HL-60 (cell line): ENCODE results near the gene CYYR1.

Experiments used
- DNase-seq, 2 experiments: peaks; one replicate each; pipeline ENCODE4 v3.0.0-alpha.2; 2010 to 2020; ENCODE audit warnings: low read depth in 1 of 2, low spot score in 1 of 2
- H3K27ac ChIP-seq: fragments of 250-450 bp; sonication (Bioruptor Pico); replicated peaks from 2 replicates; pipeline ENCODE4 v1.5.1; 2020; ENCODE audit warnings: mild to moderate bottlenecking, moderate library complexity
- H3K27me3 ChIP-seq: fragments of 250-450 bp; sonication (Bioruptor Pico); 2 replicates; pipeline ENCODE4 v1.5.1; 2021; ENCODE audit warnings: mild to moderate bottlenecking, moderate library complexity; ENCODE audit not compliant: insufficient read depth, poor library complexity, severe bottlenecking
- H3K4me3 ChIP-seq: replicated peaks from 2 replicates; pipeline ENCODE4 v1.5.1; 2011; ENCODE audit warnings: mild to moderate bottlenecking, control low read depth, low read length; ENCODE audit not compliant: insufficient read depth
- CTCF ChIP-seq: IDR thresholded peaks from one replicate; pipeline ENCODE4 v1.5.1; 2011; ENCODE audit warnings: low read length, control low read depth, inconsistent platforms; ENCODE audit not compliant: insufficient read depth
- GABPA ChIP-seq: IDR thresholded peaks from 2 replicates; pipeline ENCODE4 v1.6.1; 2012; ENCODE audit warnings: low read depth
- POLR2AphosphoS5 ChIP-seq: IDR thresholded peaks from 2 replicates; pipeline ENCODE4 v1.6.1; 2012; ENCODE audit warnings: low read depth
- REST ChIP-seq: IDR thresholded peaks from 2 replicates; pipeline ENCODE4 v1.6.1; 2012; ENCODE audit warnings: low read depth; ENCODE audit not compliant: insufficient replicate concordance
- SPI1 ChIP-seq: IDR thresholded peaks from 2 replicates; pipeline ENCODE4 v1.6.1; 2012; ENCODE audit warnings: low read depth, mild to moderate bottlenecking, borderline replicate concordance

Gene CYYR1

GRCh38 chr21:26443291-26443690 lies 129.8 kb downstream of the CYYR1 start:
- no peak for TF ChIP-seq GABPA
- TF ChIP-seq SPI1, result no peak
- no peak for TF ChIP-seq POLR2AphosphoS5
- no peak for TF ChIP-seq CTCF
- TF ChIP-seq REST, result no peak
- no peak overlapping the region for H3K27ac ChIP-seq
- DNase-seq, result no peak
- H3K4me3 ChIP-seq, result no peak overlapping the region
- H3K27me3 ChIP-seq, result no peaks in the 10 kb centered on the region

- Histone ChIP-seq H3K27ac (no peak overlapping the region), H3K27me3 (no peaks in the 10 kb centered on the region), H3K4me3 (no peak overlapping the region)
- no peak for DNase-seq
- no peak for TF ChIP-seq REST
- no peak for TF ChIP-seq SPI1
- TF ChIP-seq POLR2AphosphoS5, result no peak
- TF ChIP-seq GABPA, result no peak
- TF ChIP-seq CTCF, result no peak
These were observed 131.9 kb downstream of the CYYR1 start for GRCh38 chr21:26441149-26441548.

- Histone ChIP-seq H3K27me3 (no peaks in the 10 kb centered on the region), H3K4me3 (no peak overlapping the region), H3K27ac (no peak overlapping the region)
- TF ChIP-seq CTCF, result no peak
- no peak for TF ChIP-seq SPI1
- no peak for TF ChIP-seq GABPA
- TF ChIP-seq POLR2AphosphoS5, result no peak
- TF ChIP-seq REST, result no peak
- DNase-seq, result no peak
These were observed 134.1 kb downstream of the CYYR1 start for GRCh38 chr21:26438976-26439375.
